ENCODE data around the gene RPL41. TPM values are rescaled to one million over a fixed set of nuclear protein-coding genes. Genes with fewer than 3 reads are reported as not detected.

RPL41 gene
- total RNA-seq, 1 donor from 2014 or later = 3,814 TPM

DNA sequence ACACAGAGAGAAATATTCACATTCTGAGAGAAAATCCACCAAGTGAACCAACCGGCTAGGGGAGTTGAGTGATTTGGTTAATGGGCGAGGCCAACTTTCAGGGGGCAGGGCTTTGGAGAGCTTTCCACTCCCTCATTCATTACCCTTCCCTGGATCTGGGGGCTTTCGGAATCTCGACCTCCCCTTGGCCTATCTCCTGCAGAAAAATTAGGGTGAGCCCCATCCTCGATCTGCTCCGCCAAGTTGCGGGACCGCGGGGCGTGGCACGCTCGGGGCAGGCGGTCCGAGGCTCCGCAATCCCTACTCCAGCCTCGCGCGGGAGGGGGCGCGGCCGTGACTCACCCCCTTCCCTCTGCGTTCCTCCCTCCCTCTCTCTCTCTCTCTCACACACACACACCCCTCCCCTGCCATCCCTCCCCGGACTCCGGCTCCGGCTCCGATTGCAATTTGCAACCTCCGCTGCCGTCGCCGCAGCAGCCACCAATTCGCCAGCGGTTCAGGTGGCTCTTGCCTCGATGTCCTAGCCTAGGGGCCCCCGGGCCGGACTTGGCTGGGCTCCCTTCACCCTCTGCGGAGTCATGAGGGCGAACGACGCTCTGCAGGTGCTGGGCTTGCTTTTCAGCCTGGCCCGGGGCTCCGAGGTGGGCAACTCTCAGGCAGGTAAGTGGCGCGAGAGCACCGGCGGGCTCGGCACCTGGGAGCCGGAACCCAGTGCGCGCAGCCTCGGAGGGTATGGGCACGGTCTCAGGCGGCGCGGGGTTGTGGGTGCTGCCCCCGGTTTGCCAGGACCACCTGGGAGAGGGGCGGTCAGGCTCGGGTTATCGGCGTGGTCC lies 36.5 kb upstream of the RPL41 start, which contains the start of gene ERBB3:
TSS of gene ERBB3 (plus strand) at position 443 of the 833 bp plus-strand sequence. CDS start at position 579, 136 bp downstream.
- H3K36me3 Mint-ChIP-seq = peaks cover 4% of the 10 kb centered on the region
- no peaks in the 10 kb centered on the region for H3K9me3 Mint-ChIP-seq
- H3K4me1 Mint-ChIP-seq = peaks cover 16% of the 10 kb centered on the region
- peak within 1 kb of the TSS; percentile 97 for H3K27ac Mint-ChIP-seq
- peak; percentile 48 to 79 for DNase-seq (ENCODE audit: low spot score in 2 of 2, unreplicated experiment in 2 of 2)
- TF ChIP-seq, protein P1, sequence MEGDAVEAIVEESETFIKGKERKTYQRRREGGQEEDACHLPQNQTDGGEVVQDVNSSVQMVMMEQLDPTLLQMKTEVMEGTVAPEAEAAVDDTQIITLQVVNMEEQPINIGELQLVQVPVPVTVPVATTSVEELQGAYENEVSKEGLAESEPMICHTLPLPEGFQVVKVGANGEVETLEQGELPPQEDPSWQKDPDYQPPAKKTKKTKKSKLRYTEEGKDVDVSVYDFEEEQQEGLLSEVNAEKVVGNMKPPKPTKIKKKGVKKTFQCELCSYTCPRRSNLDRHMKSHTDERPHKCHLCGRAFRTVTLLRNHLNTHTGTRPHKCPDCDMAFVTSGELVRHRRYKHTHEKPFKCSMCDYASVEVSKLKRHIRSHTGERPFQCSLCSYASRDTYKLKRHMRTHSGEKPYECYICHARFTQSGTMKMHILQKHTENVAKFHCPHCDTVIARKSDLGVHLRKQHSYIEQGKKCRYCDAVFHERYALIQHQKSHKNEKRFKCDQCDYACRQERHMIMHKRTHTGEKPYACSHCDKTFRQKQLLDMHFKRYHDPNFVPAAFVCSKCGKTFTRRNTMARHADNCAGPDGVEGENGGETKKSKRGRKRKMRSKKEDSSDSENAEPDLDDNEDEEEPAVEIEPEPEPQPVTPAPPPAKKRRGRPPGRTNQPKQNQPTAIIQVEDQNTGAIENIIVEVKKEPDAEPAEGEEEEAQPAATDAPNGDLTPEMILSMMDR (IDR thresholded peaks at IDR 0.05; ENCODE audit: unreplicated experiment) = no peak
- H3K27me3 Mint-ChIP-seq (ENCODE audit: low read depth) = peaks cover 42% of the 10 kb centered on the region
- peak within 1 kb of the TSS; percentile 82 for H3K4me3 Mint-ChIP-seq

DNA sequence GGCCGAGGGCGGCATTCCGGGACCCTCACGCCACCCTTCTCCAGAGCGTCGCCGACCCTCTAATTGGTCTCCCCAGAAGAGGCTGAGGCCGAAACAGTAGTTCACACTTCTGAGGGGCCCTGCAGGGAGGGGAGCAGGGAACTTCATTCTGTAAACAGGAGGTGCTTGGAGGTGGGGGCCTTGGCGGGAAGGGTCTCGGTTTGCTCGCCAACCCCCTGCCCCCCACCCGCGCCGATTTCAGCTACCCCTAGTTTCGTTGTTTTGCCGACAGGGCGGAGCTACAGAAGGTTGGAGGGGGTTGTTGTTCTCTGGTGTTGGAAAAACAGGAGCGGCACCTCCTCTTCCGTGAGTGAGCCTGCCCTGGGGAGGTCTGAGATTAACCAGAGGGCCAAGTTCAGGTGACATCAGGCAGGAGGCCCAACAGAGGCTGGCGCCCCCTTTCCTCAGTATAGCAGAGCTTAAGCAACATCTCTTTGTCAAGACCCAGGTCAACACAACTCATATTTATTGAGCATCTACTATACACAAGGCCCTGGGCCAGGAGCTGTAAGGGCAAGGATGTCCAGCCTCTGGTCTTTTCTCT lies 35.8 kb upstream of the RPL41 start:
- peak overlapping the region; percentile 82 for H3K4me3 Mint-ChIP-seq
- DNase-seq (ENCODE audit: low spot score in 2 of 2, unreplicated experiment in 2 of 2) = peak in 1 of 2 experiments; percentile 43
- peaks cover 16% of the 10 kb centered on the region for H3K4me1 Mint-ChIP-seq
- H3K36me3 Mint-ChIP-seq = peaks cover 7% of the 10 kb centered on the region
- TF ChIP-seq, protein P1 (IDR thresholded peaks at IDR 0.05; ENCODE audit: unreplicated experiment) = no peak
- H3K9me3 Mint-ChIP-seq = no peaks in the 10 kb centered on the region
- peak overlapping the region; percentile 79 for H3K27ac Mint-ChIP-seq
- peaks cover 42% of the 10 kb centered on the region for H3K27me3 Mint-ChIP-seq (ENCODE audit: low read depth)

DNA sequence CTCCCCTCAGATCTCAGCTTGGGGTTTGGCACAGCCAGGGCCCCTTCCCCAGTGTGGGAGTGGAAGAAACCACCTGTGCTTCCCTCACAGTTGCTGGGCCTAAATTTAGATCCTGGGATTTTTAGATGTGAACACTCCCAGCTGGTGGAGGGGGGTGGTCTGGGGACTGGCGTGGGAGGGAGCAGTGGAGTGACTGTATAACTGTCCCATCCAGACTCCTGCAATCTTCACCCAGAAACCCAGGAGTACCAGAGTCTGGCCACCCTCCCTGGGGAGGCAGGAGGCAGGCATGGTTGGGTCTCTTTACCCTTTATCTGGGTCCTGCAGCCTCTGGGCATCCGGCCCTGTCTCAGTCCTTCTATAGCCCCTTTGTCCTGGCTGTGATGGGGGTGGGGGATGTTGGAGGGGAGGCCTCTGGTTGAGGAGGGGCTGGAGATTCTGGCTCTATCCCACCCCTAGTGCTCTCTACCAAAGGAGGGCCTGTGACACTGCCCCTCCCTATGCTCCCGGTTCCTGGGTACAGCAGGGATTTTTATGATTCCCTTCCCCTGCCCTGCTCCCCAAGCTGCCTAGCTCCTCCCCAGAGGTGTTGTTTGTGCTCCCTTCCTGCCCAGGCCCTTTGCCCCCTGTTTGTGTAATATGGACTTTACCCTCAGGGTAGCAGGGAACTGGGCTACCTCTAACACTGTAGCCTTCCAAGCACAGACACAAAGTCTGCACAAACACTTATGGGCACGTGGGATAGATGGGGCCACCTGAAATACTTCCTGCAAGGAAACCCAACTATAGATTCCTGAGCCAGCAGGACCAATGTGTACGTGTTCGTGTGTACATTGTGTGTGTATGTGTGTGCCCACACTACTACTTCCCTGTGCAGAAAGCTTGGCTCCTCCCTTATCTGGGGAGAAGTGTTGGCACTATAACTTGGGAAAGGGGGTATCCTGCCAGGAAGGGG lies 34.8 kb upstream of the RPL41 start:
- Mint-ChIP-seq H3K4me1 (peaks cover 18% of the 10 kb centered on the region), H3K27ac (peak overlapping the region; percentile 74), H3K9me3 (no peaks in the 10 kb centered on the region), H3K4me3 (peak overlapping the region; percentile 82), H3K27me3 (ENCODE audit: low read depth) (peaks cover 42% of the 10 kb centered on the region), H3K36me3 (peaks cover 14% of the 10 kb centered on the region)
- TF ChIP-seq, protein P1 (IDR thresholded peaks at IDR 0.05; ENCODE audit: unreplicated experiment) = no peak
- DNase-seq (ENCODE audit: low spot score in 2 of 2, unreplicated experiment in 2 of 2) = no peak

DNA sequence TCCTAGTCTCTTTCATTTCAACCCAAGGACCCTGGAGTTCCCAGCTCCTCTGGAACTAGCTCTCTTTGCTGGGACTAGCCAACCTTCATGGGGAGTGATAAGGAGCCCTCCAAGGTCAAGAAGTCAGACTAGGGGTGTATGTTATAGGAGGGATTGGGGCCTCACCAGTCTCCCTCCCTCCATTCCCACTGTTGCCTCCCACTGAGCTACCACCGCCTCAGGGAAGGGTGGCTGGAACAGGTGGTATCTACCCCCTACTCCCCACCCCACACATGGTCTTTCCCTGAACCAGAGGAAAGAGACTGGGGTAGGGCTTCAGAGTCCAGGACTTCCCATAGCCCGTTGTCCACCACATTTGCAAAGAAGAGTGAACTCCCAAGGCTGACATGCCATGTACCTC lies 34.1 kb upstream of the RPL41 start:
- peaks cover 42% of the 10 kb centered on the region for H3K27me3 Mint-ChIP-seq (ENCODE audit: low read depth)
- H3K4me3 Mint-ChIP-seq = no peak overlapping the region
- no peaks in the 10 kb centered on the region for H3K9me3 Mint-ChIP-seq
- TF ChIP-seq, protein P1 (IDR thresholded peaks at IDR 0.05; ENCODE audit: unreplicated experiment) = no peak
- peaks cover 14% of the 10 kb centered on the region for H3K36me3 Mint-ChIP-seq
- H3K27ac Mint-ChIP-seq = no peak overlapping the region
- H3K4me1 Mint-ChIP-seq = peaks cover 18% of the 10 kb centered on the region
- no peak for DNase-seq (ENCODE audit: low spot score in 2 of 2, unreplicated experiment in 2 of 2)

DNA sequence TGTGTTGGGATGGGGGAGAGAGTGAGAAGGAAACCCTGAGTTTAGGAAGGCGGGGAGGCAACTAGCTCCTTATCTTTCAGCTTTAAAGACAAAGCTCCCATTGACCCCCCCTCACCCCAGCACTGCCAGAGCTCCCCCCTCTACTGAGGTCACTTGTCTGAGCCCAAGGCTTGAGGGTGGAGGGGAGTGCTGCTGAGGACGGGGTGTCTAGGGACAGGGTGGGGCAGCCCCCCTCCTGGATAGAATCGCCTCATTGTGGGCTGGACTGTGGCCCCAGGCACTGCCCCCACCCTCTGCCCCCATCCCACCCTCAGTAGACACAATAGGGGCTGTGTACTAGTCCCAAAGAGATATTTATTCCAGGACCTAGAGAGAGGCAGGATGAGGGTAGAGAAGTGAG lies 33.5 kb upstream of the RPL41 start:
- Mint-ChIP-seq H3K4me3 (no peak overlapping the region), H3K36me3 (peaks cover 18% of the 10 kb centered on the region), H3K4me1 (peaks cover 18% of the 10 kb centered on the region), H3K9me3 (no peaks in the 10 kb centered on the region), H3K27ac (no peak overlapping the region), H3K27me3 (ENCODE audit: low read depth) (peaks cover 42% of the 10 kb centered on the region)
- no peak for DNase-seq (ENCODE audit: low spot score in 2 of 2, unreplicated experiment in 2 of 2)
- TF ChIP-seq, protein P1 (IDR thresholded peaks at IDR 0.05; ENCODE audit: unreplicated experiment) = no peak

Data from mesothelial cell of epicardium (in vitro differentiated cells).